ENCODE data around the gene ROBO2.

GRCh38 chr3:77618686-77619085 is 578.8 kb downstream of the ROBO2 start:
- TF ChIP-seq CTCF (IDR thresholded peaks at IDR 0.05) (no peak), POLR2AphosphoS5 (IDR thresholded peaks at IDR 0.05) (no peak)
